Naive thymus-derived CD4-positive, alpha-beta T cell (primary cell): ENCODE measurements around the gene ACP4. TPM values are rescaled to one million over a fixed set of nuclear protein-coding genes. Genes with fewer than 3 reads are reported as not detected.

Experiments
- ATAC-seq: fragments of 150-1000 bp; cut with Tn5 transposase; 2 replicates; pipeline ENCODE4 v1.10.0; 2021; ENCODE audit warnings: mild to moderate bottlenecking, moderate library complexity
- CTCF ChIA-PET: fragments of 350-600 bp; sonication (Branson Sonifier 250); formaldehyde crosslinking; loops from one replicate; lab custom pipeline; 2021; ENCODE audit warnings: antibody characterized with exemption; lab: Charles Lee
- POLR2A ChIA-PET: fragments of 350-600 bp; sonication (Branson Sonifier 250); formaldehyde crosslinking; loops from one replicate; lab custom pipeline; 2021; ENCODE audit warnings: antibody characterized with exemption, inconsistent platforms; lab: Charles Lee
- DNase-seq, 9 donors: peaks; one replicate each; pipeline versions ENCODE4 v3.0.0 to v3.0.0-alpha.2; 2020 to 2022; ENCODE audit warnings: mixed read lengths in 1 of 9
- H3K27ac ChIP-seq: one replicate; pipeline ENCODE4 v1.7.0; 2013; ENCODE audit warnings: mild to moderate bottlenecking, low read depth, low read length, moderate library complexity
- H3K27me3 ChIP-seq, 2 donors: one replicate each; pipeline ENCODE4 v1.7.0; 2013; ENCODE audit warnings: low read length in 2 of 2, mild to moderate bottlenecking in 2 of 2, moderate library complexity in 2 of 2; ENCODE audit not compliant: control insufficient read depth in 2 of 2, insufficient read depth in 2 of 2
- H3K36me3 ChIP-seq, 3 experiments: 1 replicate in 2 of 3; 2 replicates in 1 of 3; pipeline ENCODE4 v1.7.0; 2013; ENCODE audit warnings: low read length in 3 of 3, mild to moderate bottlenecking in 3 of 3, moderate library complexity in 1 of 3; ENCODE audit not compliant: insufficient read depth in 3 of 3, control insufficient read depth in 2 of 3
- H3K4me1 ChIP-seq, 2 donors: one replicate each; pipeline ENCODE4 v1.7.0; 2013; ENCODE audit warnings: low read length in 2 of 2, mild to moderate bottlenecking in 2 of 2, moderate library complexity in 1 of 2; ENCODE audit not compliant: control insufficient read depth in 2 of 2, insufficient read depth in 2 of 2
- H3K4me3 ChIP-seq: 2 replicates; pipeline ENCODE4 v1.7.0; 2013; ENCODE audit warnings: mild to moderate bottlenecking, low read length
- H3K9me3 ChIP-seq, 3 experiments: 1 replicate in 2 of 3; 2 replicates in 1 of 3; pipeline ENCODE4 v1.7.0; 2013; ENCODE audit warnings: low read length in 3 of 3; ENCODE audit not compliant: control insufficient read depth in 2 of 3
- H3K27ac Mint-ChIP-seq, 9 donors: one replicate each; pipeline ENCODE4 v1.8.0; 2020 to 2022; ENCODE audit warnings: mixed read lengths in 9 of 9, mild to moderate bottlenecking in 8 of 9, moderate library complexity in 5 of 9, inconsistent platforms in 2 of 9
- H3K27me3 Mint-ChIP-seq, 5 donors: one replicate each; pipeline ENCODE4 v1.8.0; 2021 to 2022; ENCODE audit warnings: mixed read lengths in 5 of 5, mild to moderate bottlenecking in 1 of 5
- H3K36me3 Mint-ChIP-seq, 5 donors: one replicate each; pipeline ENCODE4 v1.8.0; 2020 to 2022; ENCODE audit warnings: mixed read lengths in 5 of 5, mild to moderate bottlenecking in 3 of 5, inconsistent platforms in 1 of 5
- H3K4me1 Mint-ChIP-seq, 7 donors: one replicate each; pipeline ENCODE4 v1.8.0; 2020 to 2022; ENCODE audit warnings: mixed read lengths in 7 of 7, mild to moderate bottlenecking in 3 of 7, inconsistent platforms in 1 of 7
- H3K4me3 Mint-ChIP-seq, 10 donors: one replicate each; pipeline ENCODE4 v1.8.0; 2020 to 2022; ENCODE audit warnings: mild to moderate bottlenecking in 10 of 10, mixed read lengths in 10 of 10, moderate library complexity in 6 of 10, inconsistent platforms in 2 of 10
- H3K9me3 Mint-ChIP-seq, 11 donors: one replicate each; pipeline ENCODE4 v1.8.0; 2020 to 2022; ENCODE audit warnings: mixed read lengths in 11 of 11, mild to moderate bottlenecking in 4 of 11, inconsistent platforms in 1 of 11, moderate library complexity in 1 of 11
- intact Hi-C, 2 donors: fragments of 100-400 bp; cut with micrococcal nuclease; formaldehyde crosslinking; loops; one replicate each; pipeline ENCODE4 v1.15.1; 2023
- polyA plus RNA-seq, 2 donors: library from polyadenylated mRNA; unstranded; fragments of 300-500 nt; fragmentation: Illumina TruSeq; gene quantifications; one replicate each; pipeline ENCODE4 v1.2.3, GENCODE V29; 2021
- total RNA-seq, 6 experiments: library from RNA in 5 of 6; stranded (reverse) in 5 of 6; gene quantifications; 1 replicate in 5 of 6; 2 replicates in 1 of 6; pipeline ENCODE4 v1.2.3 and lab custom pipeline; 2021 to 2026

The ACP4 gene
- total and polyA plus RNA-seq, 7 experiments from 2014 or later, result not detected

- Histone ChIP-seq H3K4me3 (no peak overlapping the region), H3K27me3 (peaks cover 0 to 14% of the 10 kb centered on the region in 2 donors), H3K27ac (no peak overlapping the region), H3K36me3 (no peaks in the 10 kb centered on the region), H3K4me1 (peaks cover 0 to 4% of the 10 kb centered on the region in 2 donors), H3K9me3 (no peaks in the 10 kb centered on the region)
- Mint-ChIP-seq H3K27ac (peak overlapping the region in 1 of 9 donors; percentile 74), H3K4me3 (peak overlapping the region in 9 of 10 donors; percentile 57 to 84 (median 71)), H3K9me3 (peaks cover 0 to 2% (median 0%) of the 10 kb centered on the region in 11 donors), H3K4me1 (peaks cover 21 to 28% (median 28%) of the 10 kb centered on the region in 7 donors), H3K36me3 (peaks cover 0 to 7% (median 4%) of the 10 kb centered on the region in 5 donors), H3K27me3 (peaks cover 52 to 84% (median 72%) of the 10 kb centered on the region in 5 donors)
- no peak for DNase-seq
- intact Hi-C loops, result loop anchor here in 1 of 2 donors (1.0 kb wide), 1 partner anchor 14 kb away; no protein-coding TSS in a partner anchor
- ATAC-seq, result no peak
- CTCF ChIA-PET, result no interaction called here
- POLR2A ChIA-PET, result no interaction called here
Observed at GRCh38 chr19:50818859-50819472, 28.8 kb downstream of the ACP4 start.

- H3K4me1 ChIP-seq, result peaks cover 0 to 4% of the 10 kb centered on the region in 2 donors
- ChIA-PET CTCF (no interaction called here), POLR2A (no interaction called here)
- Mint-ChIP-seq H3K9me3 (peaks cover 0 to 2% (median 0%) of the 10 kb centered on the region in 11 donors), H3K27ac (no peak overlapping the region), H3K4me1 (peaks cover 21 to 28% (median 28%) of the 10 kb centered on the region in 7 donors), H3K36me3 (peaks cover 0 to 7% (median 4%) of the 10 kb centered on the region in 5 donors), H3K27me3 (peaks cover 49 to 80% (median 74%) of the 10 kb centered on the region in 5 donors), H3K4me3 (peak overlapping the region in 6 of 10 donors; percentile 64 to 81 (median 69))
- ATAC-seq (no peak), DNase-seq (no peak)
- intact Hi-C loops, result no loop called here
- H3K36me3 ChIP-seq, result no peaks in the 10 kb centered on the region
- no peaks in the 10 kb centered on the region for H3K9me3 ChIP-seq
- no peak overlapping the region for H3K27ac ChIP-seq
- peaks cover 0 to 14% of the 10 kb centered on the region in 2 donors for H3K27me3 ChIP-seq
- H3K4me3 ChIP-seq, result no peak overlapping the region
Observed at GRCh38 chr19:50819636-50820035, 29.4 kb downstream of the ACP4 start.

GRCh38 chr19:50820086-50820485 lies 29.9 kb downstream of the ACP4 start:
- no peak overlapping the region for H3K4me3 ChIP-seq
- intact Hi-C loops, result no loop called here

GRCh38 chr19:50820549-50821247 lies 30.5 kb downstream of the ACP4 start:
- H3K9me3 Mint-ChIP-seq, result peaks cover 0 to 2% (median 0%) of the 10 kb centered on the region in 11 donors
- Histone ChIP-seq H3K4me3 (no peak overlapping the region), H3K36me3 (no peaks in the 10 kb centered on the region), H3K4me1 (peaks cover 0 to 4% of the 10 kb centered on the region in 2 donors), H3K27ac (no peak overlapping the region), H3K27me3 (peaks cover 0 to 14% of the 10 kb centered on the region in 2 donors), H3K9me3 (no peaks in the 10 kb centered on the region)
- peaks cover 21 to 28% (median 28%) of the 10 kb centered on the region in 7 donors for H3K4me1 Mint-ChIP-seq
- DNase-seq (no peak), ATAC-seq (no peak)
- CTCF ChIA-PET, result no interaction called here
- H3K27ac Mint-ChIP-seq, result peak overlapping the region in 4 of 9 donors; percentile 7 to 64 (median 44)
- POLR2A ChIA-PET, result no interaction called here
- H3K4me3 Mint-ChIP-seq, result peak overlapping the region in 9 of 10 donors; percentile 32 to 97 (median 72)
- peaks cover 0 to 7% (median 4%) of the 10 kb centered on the region in 5 donors for H3K36me3 Mint-ChIP-seq
- intact Hi-C loops, result no loop called here
- H3K27me3 Mint-ChIP-seq, result peaks cover 47 to 76% (median 68%) of the 10 kb centered on the region in 5 donors

More at GRCh38 chr19:50820086-50820485, 29.9 kb downstream of the ACP4 start:
- POLR2A ChIA-PET, result no interaction called here
- Mint-ChIP-seq H3K4me3 (peak overlapping the region in 9 of 10 donors; percentile 27 to 97 (median 65)), H3K27me3 (peaks cover 47 to 76% (median 71%) of the 10 kb centered on the region in 5 donors), H3K4me1 (peaks cover 21 to 28% (median 28%) of the 10 kb centered on the region in 7 donors), H3K36me3 (peaks cover 0 to 7% (median 4%) of the 10 kb centered on the region in 5 donors), H3K9me3 (peaks cover 0 to 2% (median 0%) of the 10 kb centered on the region in 11 donors), H3K27ac (peak overlapping the region in 2 of 9 donors; percentile 7 to 28)
- H3K27ac ChIP-seq, result no peak overlapping the region
- H3K27me3 ChIP-seq, result peaks cover 0 to 14% of the 10 kb centered on the region in 2 donors
- H3K9me3 ChIP-seq, result no peaks in the 10 kb centered on the region
- DNase-seq, result no peak
- H3K4me1 ChIP-seq, result peaks cover 0 to 4% of the 10 kb centered on the region in 2 donors
- no peak for ATAC-seq
- H3K36me3 ChIP-seq, result no peaks in the 10 kb centered on the region
- CTCF ChIA-PET, result no interaction called here

- DNase-seq, result no peak
- H3K27me3 ChIP-seq, result peaks cover 0 to 14% of the 10 kb centered on the region in 2 donors
- ATAC-seq, result no peak
- H3K27ac ChIP-seq, result no peak overlapping the region
- peaks cover 47 to 78% (median 66%) of the 10 kb centered on the region in 5 donors for H3K27me3 Mint-ChIP-seq
- H3K4me3 Mint-ChIP-seq, result peak overlapping the region in 5 of 10 donors; percentile 8 to 97 (median 66)
- no peak overlapping the region for H3K27ac Mint-ChIP-seq
- ChIA-PET CTCF (no interaction called here), POLR2A (no interaction called here)
- no peaks in the 10 kb centered on the region for H3K36me3 ChIP-seq
- intact Hi-C loops, result no loop called here
- peaks cover 21 to 28% (median 28%) of the 10 kb centered on the region in 7 donors for H3K4me1 Mint-ChIP-seq
- peaks cover 0 to 2% (median 0%) of the 10 kb centered on the region in 11 donors for H3K9me3 Mint-ChIP-seq
- H3K4me3 ChIP-seq, result no peak overlapping the region
- H3K9me3 ChIP-seq, result no peaks in the 10 kb centered on the region
- peaks cover 0 to 7% (median under 1%) of the 10 kb centered on the region in 5 donors for H3K36me3 Mint-ChIP-seq
- H3K4me1 ChIP-seq, result peaks cover 0 to 4% of the 10 kb centered on the region in 2 donors
Observed at GRCh38 chr19:50821248-50821612, 31.0 kb downstream of the ACP4 start.

- intact Hi-C loops, result no loop called here
- Mint-ChIP-seq H3K27me3 (peaks cover 45 to 76% (median 66%) of the 10 kb centered on the region in 5 donors), H3K27ac (no peak overlapping the region), H3K36me3 (peaks cover 0 to 7% (median 0%) of the 10 kb centered on the region in 5 donors), H3K9me3 (peaks cover 0 to 2% (median 0%) of the 10 kb centered on the region in 11 donors), H3K4me3 (peak overlapping the region in 1 of 10 donors; percentile 97), H3K4me1 (peaks cover 21 to 28% (median 28%) of the 10 kb centered on the region in 7 donors)
- no peak for ATAC-seq
- ChIA-PET POLR2A (no interaction called here), CTCF (no interaction called here)
- no peak overlapping the region for H3K4me3 ChIP-seq
- peaks cover 0 to 14% of the 10 kb centered on the region in 2 donors for H3K27me3 ChIP-seq
- H3K4me1 ChIP-seq, result peaks cover 0 to 4% of the 10 kb centered on the region in 2 donors
- no peak for DNase-seq
- no peaks in the 10 kb centered on the region for H3K36me3 ChIP-seq
- H3K27ac ChIP-seq, result no peak overlapping the region
- no peaks in the 10 kb centered on the region for H3K9me3 ChIP-seq
Observed at GRCh38 chr19:50821622-50822021, 31.4 kb downstream of the ACP4 start.
